GM18861 (cell line): Measurements from ENCODE around the gene C3orf70.

ENCODE experiments used
- ATAC-seq: cut with Tn5 transposase; IDR thresholded peaks from one replicate; pipeline ENCODE4 v1.9.1; 2021; ENCODE audit not compliant: unreplicated experiment

C3orf70 gene

DNA sequence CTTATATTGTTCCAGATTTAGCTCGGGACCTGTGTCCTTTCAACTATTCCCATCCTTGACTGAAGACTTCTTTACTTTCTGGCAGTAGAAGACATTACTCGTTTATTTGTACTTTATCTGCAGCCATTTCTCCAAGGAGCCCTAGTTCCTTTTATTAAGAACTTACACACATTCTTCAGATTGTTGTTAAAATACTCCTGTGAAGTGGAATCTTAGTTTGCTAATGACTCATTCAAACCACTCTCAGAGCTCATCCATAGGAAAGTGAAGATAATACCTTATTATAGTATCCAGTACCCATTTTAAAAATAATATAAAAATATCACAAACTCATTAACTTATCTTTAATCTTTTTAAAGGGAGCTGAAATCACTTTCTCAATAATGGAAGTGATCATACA, 63.5 kb downstream of the C3orf70 start:
- no peak for ATAC-seq

- ATAC-seq, result no peak
These were observed 65.4 kb downstream of the C3orf70 start for GRCh38 chr3:185087419-185087818.

- no peak for ATAC-seq
These were observed 68.0 kb downstream of the C3orf70 start for GRCh38 chr3:185084901-185085300.

GRCh38 chr3:185084402-185084801, 68.5 kb downstream of the C3orf70 start:
- ATAC-seq, result no peak

DNA sequence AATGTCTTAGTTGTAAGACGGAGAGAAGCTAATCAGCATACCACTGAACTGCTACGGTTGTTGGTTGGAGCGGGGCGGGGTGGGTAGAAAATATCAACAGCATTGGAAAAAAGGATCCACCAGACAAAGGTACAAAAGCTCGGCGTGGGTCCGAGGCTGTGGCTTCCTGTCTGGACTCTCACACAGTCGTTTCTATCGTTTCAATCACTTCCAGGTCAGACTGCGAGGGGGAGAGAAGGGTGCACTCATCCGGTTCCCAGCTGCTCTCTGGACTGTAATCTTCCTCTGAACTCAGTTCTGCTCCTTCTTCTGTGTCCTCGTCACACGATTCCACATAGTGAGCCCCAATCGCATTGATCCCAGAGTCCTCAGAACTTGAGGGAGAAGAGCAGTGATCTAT, 70.0 kb downstream of the C3orf70 start:
- ATAC-seq, result no peak

- no peak for ATAC-seq
These were observed 70.7 kb downstream of the C3orf70 start for GRCh38 chr3:185082149-185082548.

- ATAC-seq, result no peak
These were observed 71.3 kb downstream of the C3orf70 start for GRCh38 chr3:185081521-185081920.

DNA sequence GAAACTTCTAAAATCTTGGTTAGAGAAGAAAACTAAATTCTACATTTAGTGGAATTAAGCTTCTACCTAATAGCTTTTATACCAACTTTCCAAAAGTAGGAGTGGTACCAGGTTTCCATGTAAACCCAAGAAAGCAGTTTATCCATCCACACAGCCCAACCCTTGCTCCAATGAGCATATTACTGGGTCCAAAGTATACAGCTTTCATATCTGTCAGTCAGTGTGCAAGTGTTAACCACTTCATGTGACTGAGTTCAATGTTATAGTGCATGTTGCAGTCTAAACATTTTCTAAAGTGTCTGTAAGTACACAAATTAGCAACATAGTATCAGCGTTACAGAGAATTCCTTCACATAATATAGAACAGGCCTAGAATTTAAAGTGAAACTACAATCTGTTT, 73.2 kb downstream of the C3orf70 start:
- no peak for ATAC-seq

DNA sequence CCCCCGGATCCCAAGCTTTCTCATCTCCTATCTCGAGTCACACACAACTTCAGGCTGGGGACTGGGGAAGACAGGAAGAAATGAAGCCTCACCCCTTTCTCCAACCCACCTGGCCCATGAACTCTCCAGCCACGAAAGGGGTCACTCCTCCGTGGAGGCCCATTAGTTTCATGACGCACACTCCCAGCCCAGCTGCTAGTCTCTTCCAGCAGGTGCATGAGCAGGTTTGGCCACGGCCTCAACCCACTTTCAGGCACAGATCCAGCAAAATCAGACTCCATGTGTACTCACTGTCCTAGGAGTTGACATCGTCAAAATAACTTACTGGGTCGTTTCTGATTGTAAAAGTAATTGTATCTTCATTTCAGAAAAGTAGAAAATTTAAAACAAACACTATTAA, 76.6 kb downstream of the C3orf70 start:
- no peak for ATAC-seq

GRCh38 chr3:185075547-185075946, 77.3 kb downstream of the C3orf70 start:
- ATAC-seq, result no peak

GRCh38 chr3:185071287-185071800, 81.5 kb downstream of the C3orf70 start:
- no peak for ATAC-seq

GRCh38 chr3:185070491-185071286, 82.2 kb downstream of the C3orf70 start:
- ATAC-seq, result no peak

GRCh38 chr3:185069037-185070030, 83.5 kb downstream of the C3orf70 start:
- ATAC-seq, result no peak

- no peak for ATAC-seq
These were observed 85.7 kb downstream of the C3orf70 start for GRCh38 chr3:185067173-185067572.

- no peak for ATAC-seq
These were observed 86.6 kb downstream of the C3orf70 start for GRCh38 chr3:185066251-185066650.

GRCh38 chr3:185065059-185065458, 87.8 kb downstream of the C3orf70 start:
- no peak for ATAC-seq

- no peak for ATAC-seq
These were observed 89.4 kb downstream of the C3orf70 start for GRCh38 chr3:185063431-185063830.

DNA sequence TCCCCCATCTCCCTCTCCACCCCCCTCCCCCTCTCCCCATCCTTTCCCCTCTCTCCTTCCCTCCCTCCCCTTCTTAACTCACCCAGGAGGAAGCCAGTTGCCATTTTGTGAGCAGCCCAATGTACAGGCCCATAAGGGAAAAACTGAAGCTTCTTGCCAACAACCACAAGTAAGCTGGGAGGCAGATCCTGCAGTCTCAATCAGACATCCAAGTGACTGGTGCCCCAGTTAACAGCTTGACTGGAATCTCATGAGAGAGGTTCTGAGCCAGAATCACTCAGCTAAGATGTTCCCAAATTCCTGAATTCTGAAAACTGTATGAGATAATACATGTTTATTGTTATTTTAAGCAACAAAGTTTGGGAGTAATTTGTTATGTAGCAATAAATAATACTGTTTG, 90.7 kb downstream of the C3orf70 start:
- no peak for ATAC-seq

GRCh38 chr3:185060655-185061054, 92.2 kb downstream of the C3orf70 start:
- ATAC-seq, result no peak

DNA sequence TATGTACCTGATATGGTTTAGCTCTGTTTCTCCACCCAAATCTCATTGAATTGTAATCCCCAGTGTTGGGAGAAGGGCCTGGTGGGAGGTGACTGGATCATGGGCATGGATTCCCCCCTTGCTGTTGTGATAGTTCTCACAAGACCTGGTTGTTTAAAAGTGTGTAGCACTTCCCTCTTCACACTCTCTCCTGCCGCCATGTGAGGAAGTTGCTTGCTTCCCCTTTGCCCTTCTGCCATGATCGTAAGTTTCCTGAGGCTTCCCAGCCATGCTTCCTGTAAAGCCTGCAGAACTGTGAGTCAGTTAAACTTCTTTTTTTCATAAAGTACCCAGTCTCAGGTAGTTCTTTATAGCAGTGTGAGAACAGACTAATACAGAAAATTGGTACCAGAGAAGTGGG, 93.1 kb downstream of the C3orf70 start:
- no peak for ATAC-seq

DNA sequence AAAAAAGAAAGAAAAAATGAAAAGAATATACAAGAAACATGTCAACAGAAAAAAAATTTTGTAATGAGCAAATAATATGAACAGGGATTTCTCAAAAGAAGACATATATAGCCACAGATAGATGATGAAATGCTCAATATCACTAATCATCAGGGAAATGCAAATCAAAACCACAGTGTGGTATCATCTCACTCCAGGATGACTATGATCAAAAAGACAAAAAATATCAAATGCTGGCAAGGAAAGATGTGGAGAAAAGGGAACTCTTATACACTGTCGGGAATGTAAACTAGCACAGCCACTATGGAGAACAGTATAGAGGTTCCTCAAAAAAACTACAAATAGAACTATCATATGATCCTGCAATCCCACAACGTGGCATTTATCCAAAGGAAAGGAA, 94.1 kb downstream of the C3orf70 start:
- no peak for ATAC-seq

GRCh38 chr3:185057829-185058228, 95.0 kb downstream of the C3orf70 start:
- no peak for ATAC-seq
